HepG2 (cell line): ENCODE results near the gene ACAP3. TPM values are rescaled to one million over a fixed set of nuclear protein-coding genes. Genes with fewer than 3 reads are reported as not detected.
A peak's percentile ranks its signal among the peaks of the same experiment; 100 is the strongest.

Experiments
- ATAC-seq: fragments of 200-7000 bp; cut with Tn5 transposase; 3 replicates; pipeline ENCODE4 v1.9.1; 2020; ENCODE audit warnings: mild to moderate bottlenecking, moderate library complexity
- BruUV-seq: library from RNA; stranded (reverse); fragments of 400-500 nt; replicated peaks from 2 replicates; lab custom pipeline; 2021; lab: Mats Ljungman, UMichigan
- CTCF ChIA-PET: fragments of 300-600 bp; formaldehyde crosslinking; extraction: SDS; loops from one replicate; lab custom pipeline; 2021; ENCODE audit warnings: low total read pairs, inconsistent platforms, low intra/inter-chr PET ratio; lab: Yijun Ruan, JAX
- POLR2A ChIA-PET: fragments of 350-600 bp; sonication (Branson Sonifier 250); formaldehyde crosslinking; loops from one replicate; lab custom pipeline; 2020; ENCODE audit warnings: antibody characterized with exemption, inconsistent platforms; lab: Yijun Ruan, JAX
- DNase-seq: peaks from one replicate; pipeline ENCODE4 v3.0.0-alpha.2; 2015; ENCODE audit warnings: low spot score
- FAIRE-seq: peaks from 3 replicates; lab custom pipeline; 2011; peaks lifted over from hg19 to GRCh38; lab: Jason Lieb, UNC
- H2AFZ ChIP-seq: one replicate; pipeline ENCODE4 v1.6.1; 2011; ENCODE audit warnings: low read length, inconsistent platforms
- H3K27ac ChIP-seq: fragments of 300-600 bp; 3 replicates; pipeline ENCODE4 v1.8.0; 2011; ENCODE audit warnings: mixed run types, mild to moderate bottlenecking, mixed read lengths, low read length, inconsistent platforms; ENCODE audit not compliant: insufficient read depth; ENCODE audit errors: extremely low read length
- H3K27me3 ChIP-seq, 2 experiments: fragments of 200-600 bp in 1 of 2; 2 replicates in 1 of 2; 3 replicates in 1 of 2; pipeline versions ENCODE4 v1.6.0 to v1.8.0; 2011; ENCODE audit warnings: low read length in 2 of 2, mild to moderate bottlenecking in 2 of 2, moderate library complexity in 2 of 2, inconsistent platforms in 1 of 2; ENCODE audit not compliant: insufficient read depth in 2 of 2, control insufficient read depth in 1 of 2
- H3K36me3 ChIP-seq, 2 experiments: fragments of 200-600 bp in 1 of 2; replicated peaks in 1 of 2; 2 replicates in 1 of 2; 3 replicates in 1 of 2; pipeline versions ENCODE4 v1.5.1 to v1.8.0; 2011; ENCODE audit warnings: low read length in 2 of 2, inconsistent platforms in 1 of 2; ENCODE audit not compliant: insufficient read depth in 2 of 2, control insufficient read depth in 1 of 2
- H3K4me1 ChIP-seq: 2 replicates; pipeline ENCODE4 v1.5.1; 2012; ENCODE audit warnings: low read length, inconsistent platforms; ENCODE audit not compliant: insufficient read depth
- H3K4me2 ChIP-seq: 2 replicates; pipeline ENCODE4 v1.6.0; 2011; ENCODE audit warnings: low read depth, low read length, inconsistent platforms
- H3K4me3 ChIP-seq, 3 experiments: fragments of 200-600 bp in 1 of 3; sonication (generic), shearing (Covaris generic) in 1 of 3; replicated peaks in 1 of 3; 2 replicates each; pipeline ENCODE4 v1.5.1; 2011 to 2016; ENCODE audit warnings: low read length in 3 of 3, inconsistent platforms in 2 of 3, low read depth in 2 of 3, mild to moderate bottlenecking in 2 of 3, control low read depth in 1 of 3, mixed read lengths in 1 of 3; ENCODE audit not compliant: insufficient read depth in 1 of 3
- H3K79me2 ChIP-seq: one replicate; pipeline ENCODE4 v1.6.1; 2011; ENCODE audit warnings: low read length, inconsistent platforms; ENCODE audit not compliant: insufficient read depth
- H3K9ac ChIP-seq: 2 replicates; pipeline ENCODE4 v1.6.0; 2011; ENCODE audit warnings: mild to moderate bottlenecking, low read depth, low read length, inconsistent platforms; ENCODE audit not compliant: insufficient read depth
- H3K9me3 ChIP-seq: 2 replicates; pipeline ENCODE4 v1.5.1; 2012; ENCODE audit warnings: mild to moderate bottlenecking, low read length
- H4K20me1 ChIP-seq: 2 replicates; pipeline ENCODE4 v1.6.0; 2011; ENCODE audit warnings: inconsistent platforms, mild to moderate bottlenecking, low read length, moderate library complexity; ENCODE audit not compliant: insufficient read depth
- CENPBD1 ChIP-seq: sonication (generic); formaldehyde crosslinking; IDR thresholded peaks from 2 replicates; pipeline ENCODE4 v1.8.0; 2022; ENCODE audit warnings: missing genetic modification reagents, low read depth, mild to moderate bottlenecking, borderline replicate concordance
- ELF1 ChIP-seq: sonication (generic); formaldehyde crosslinking; IDR thresholded peaks from 2 replicates; pipeline ENCODE4 v1.4.0; 2020; ENCODE audit warnings: missing genetic modification reagents
- IKZF1 ChIP-seq: fragments of 450-650 bp; IDR thresholded peaks from 2 replicates; pipeline ENCODE4 v1.7.1; 2016
- POLR2G ChIP-seq: fragments of 200-400 bp; formaldehyde crosslinking; IDR thresholded peaks from 2 replicates; pipeline ENCODE4 v1.6.1; 2018; ENCODE audit warnings: mild to moderate bottlenecking, low read depth, low read length, moderate library complexity
- ZNF543 ChIP-seq: sonication (generic); formaldehyde crosslinking; IDR thresholded peaks from 2 replicates; pipeline ENCODE4 v1.4.0; 2020; ENCODE audit warnings: mild to moderate bottlenecking, missing genetic modification reagents
- ZNF839 ChIP-seq: sonication (generic); formaldehyde crosslinking; IDR thresholded peaks from 2 replicates; pipeline ENCODE4 v1.4.0; 2020; ENCODE audit warnings: missing genetic modification reagents, mild to moderate bottlenecking, borderline replicate concordance
- ZNF850 ChIP-seq: sonication (generic); formaldehyde crosslinking; conservative IDR thresholded peaks from 2 replicates; pipeline ENCODE4 v1.9.0; 2021; ENCODE audit warnings: mild to moderate bottlenecking, missing genetic modification reagents
- whole genome bisulfite sequencing: methylation state at CpG from one replicate; pipeline ENCODE4 v1.1.6; 2017; ENCODE audit warnings: low lambda C conversion rate; 5-methylcytosine and 5-hydroxymethylcytosine counted together
- in situ Hi-C: cut with HindIII; loops from 2 replicates; pipeline ENCODE4 v1.10.0; 2017; ENCODE audit warnings: low pct_unique_long_range_greater_than_20kb; ENCODE audit not compliant: extremely low pct_ligation_motif_present
- intact Hi-C: fragments of 100-400 bp; cut with micrococcal nuclease; formaldehyde crosslinking; loops from one replicate; pipeline ENCODE4 v1.10.0; 2022; ENCODE audit not compliant: unreplicated experiment
- polyA plus RNA-seq, 8 experiments: library from polyadenylated mRNA; depleted of rRNA in 3 of 8; stranded (reverse) in 7 of 8; unstranded in 1 of 8; fragments of >200 nt; fragmentation: Illumina TruSeq in 4 of 8; extraction: Trizol in 4 of 8; gene quantifications; 2 replicates each; pipeline versions ENCODE4 v1.2.1 to v1.2.3, GENCODE V29; 2011 to 2016; ENCODE audit warnings: low read depth in 4 of 8, missing spikeins in 1 of 8, mixed read lengths in 1 of 8; ENCODE audit not compliant: insufficient read depth in 1 of 8
- total RNA-seq, 5 experiments: library from RNA; depleted of rRNA; stranded (reverse); fragments of >200 nt; fragmentation: Illumina TruSeq; extraction: Trizol; gene quantifications; 2 replicates each; pipeline ENCODE4 v1.2.3, GENCODE V29; 2016; ENCODE audit warnings: low read depth in 1 of 5
- TF ChIP-seq, protein P1 (sequence below): sonication (generic); formaldehyde crosslinking; IDR thresholded peaks from 2 replicates; pipeline ENCODE4 v1.5.0; 2020; ENCODE audit warnings: mild to moderate bottlenecking, missing genetic modification reagents, moderate library complexity
- TF ChIP-seq, protein P2 (sequence below): sonication (generic); formaldehyde crosslinking; IDR thresholded peaks from 2 replicates; pipeline ENCODE4 v1.4.0; 2020; ENCODE audit warnings: missing genetic modification reagents
- TF ChIP-seq, protein P3 (sequence below): sonication (generic); formaldehyde crosslinking; IDR thresholded peaks from 2 replicates; pipeline ENCODE4 v1.8.0; 2022; ENCODE audit warnings: mild to moderate bottlenecking, missing genetic modification reagents

The ACAP3 gene
- total and polyA plus RNA-seq, 2 of the 13 experiments (the other 11 are each of a cell fraction or from before 2014, with no cell fraction given) = 29.4 to 50.8 TPM

GRCh38 chr1:1310109-1310385, 2.3 kb upstream of the ACAP3 start:
- intact Hi-C loops = no loop called here
- TF ChIP-seq, protein P1, sequence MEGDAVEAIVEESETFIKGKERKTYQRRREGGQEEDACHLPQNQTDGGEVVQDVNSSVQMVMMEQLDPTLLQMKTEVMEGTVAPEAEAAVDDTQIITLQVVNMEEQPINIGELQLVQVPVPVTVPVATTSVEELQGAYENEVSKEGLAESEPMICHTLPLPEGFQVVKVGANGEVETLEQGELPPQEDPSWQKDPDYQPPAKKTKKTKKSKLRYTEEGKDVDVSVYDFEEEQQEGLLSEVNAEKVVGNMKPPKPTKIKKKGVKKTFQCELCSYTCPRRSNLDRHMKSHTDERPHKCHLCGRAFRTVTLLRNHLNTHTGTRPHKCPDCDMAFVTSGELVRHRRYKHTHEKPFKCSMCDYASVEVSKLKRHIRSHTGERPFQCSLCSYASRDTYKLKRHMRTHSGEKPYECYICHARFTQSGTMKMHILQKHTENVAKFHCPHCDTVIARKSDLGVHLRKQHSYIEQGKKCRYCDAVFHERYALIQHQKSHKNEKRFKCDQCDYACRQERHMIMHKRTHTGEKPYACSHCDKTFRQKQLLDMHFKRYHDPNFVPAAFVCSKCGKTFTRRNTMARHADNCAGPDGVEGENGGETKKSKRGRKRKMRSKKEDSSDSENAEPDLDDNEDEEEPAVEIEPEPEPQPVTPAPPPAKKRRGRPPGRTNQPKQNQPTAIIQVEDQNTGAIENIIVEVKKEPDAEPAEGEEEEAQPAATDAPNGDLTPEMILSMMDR (CRISPR knock-in tag) = peak; percentile 36
- no peak for TF ChIP-seq IKZF1
- TF ChIP-seq, all 625 proteins: peak for 1
- ATAC-seq (no peak), FAIRE-seq (no peak), DNase-seq (no peak)
- H3K9me3 ChIP-seq = no peaks in the 10 kb centered on the region
- POLR2A ChIA-PET = interaction anchor here (1.3 to 1.6 kb wide), 2 partner anchors 15 to 38 kb away, joined by 4 to 5 read pairs; no protein-coding TSS in a partner anchor
- no TSS peak for BruUV-seq
- H3K27me3 ChIP-seq = no peaks in the 10 kb centered on the region
- peaks cover 13% of the 10 kb centered on the region for H3K79me2 ChIP-seq
- peak overlapping the region; percentile 86; the same call in 1 of the 2 replicates for H3K9ac ChIP-seq
- H4K20me1 ChIP-seq = no peaks in the 10 kb centered on the region; the same call in 1 of the 2 replicates
- H2AFZ ChIP-seq = no peak overlapping the region
- 20% methylated on average over 1 of the region's 3 CpGs for whole genome bisulfite sequencing
- peak overlapping the region; percentile 19 for H3K27ac ChIP-seq
- no peak overlapping the region; the same call in 1 of the 2 replicates for H3K4me2 ChIP-seq
- peaks cover 30% of the 10 kb centered on the region for H3K4me1 ChIP-seq
- peak overlapping the region in 1 of 3 experiments; percentile 91; a peak in 1 of 6 replicates for H3K4me3 ChIP-seq
- peaks cover 14 to 42% of the 10 kb centered on the region in 2 experiments; a peak in 4 of 5 replicates for H3K36me3 ChIP-seq
- CTCF ChIA-PET = no interaction called here
- in situ Hi-C loops = no loop called here

GRCh38 chr1:1309251-1310108, 1.8 kb upstream of the ACAP3 start:
- no peak overlapping the region for H2AFZ ChIP-seq
- in situ Hi-C loops = no loop called here
- CTCF ChIA-PET = no interaction called here
- ATAC-seq (no peak), FAIRE-seq (no peak), DNase-seq (no peak)
- peak overlapping the region; percentile 86 for H3K9ac ChIP-seq
- peaks cover 36% of the 10 kb centered on the region for H3K4me1 ChIP-seq
- POLR2A ChIA-PET = interaction anchor here (1.3 to 1.6 kb wide), 2 partner anchors 16 to 38 kb away, joined by 4 to 5 read pairs; no protein-coding TSS in a partner anchor
- H3K4me2 ChIP-seq = peak overlapping the region; percentile 88
- H3K36me3 ChIP-seq = peaks cover 13 to 36% of the 10 kb centered on the region in 2 experiments; a peak in 3 of 5 replicates
- BruUV-seq = no TSS peak
- H3K9me3 ChIP-seq = no peaks in the 10 kb centered on the region
- peak overlapping the region; percentile 73 for H3K27ac ChIP-seq
- peaks cover 13% of the 10 kb centered on the region for H3K79me2 ChIP-seq
- 94% methylated on average over 13 of the region's 57 CpGs for WGBS
- peak overlapping the region; percentile 75 to 91 (median 90) for H3K4me3 ChIP-seq
- intact Hi-C loops = no loop called here
- H3K27me3 ChIP-seq = no peaks in the 10 kb centered on the region
- H4K20me1 ChIP-seq = no peaks in the 10 kb centered on the region; the same call in 1 of the 2 replicates
- peak; percentile 19; the same call in 1 of the 2 replicates for TF ChIP-seq ELF1 (CRISPR knock-in tag)
- no peak for TF ChIP-seq CENPBD1 (CRISPR knock-in tag)
- peak; percentile 31; the same call in 1 of the 2 replicates for TF ChIP-seq ZNF839 (CRISPR knock-in tag)
- 0 out of 2 replicates have a peak, but pooled peaks have one; percentile 6 for TF ChIP-seq ZNF850 (CRISPR knock-in tag)
- TF ChIP-seq POLR2G = peak; percentile 41
- TF ChIP-seq ZNF543 (CRISPR knock-in tag) = no peak
- TF ChIP-seq, protein P2, sequence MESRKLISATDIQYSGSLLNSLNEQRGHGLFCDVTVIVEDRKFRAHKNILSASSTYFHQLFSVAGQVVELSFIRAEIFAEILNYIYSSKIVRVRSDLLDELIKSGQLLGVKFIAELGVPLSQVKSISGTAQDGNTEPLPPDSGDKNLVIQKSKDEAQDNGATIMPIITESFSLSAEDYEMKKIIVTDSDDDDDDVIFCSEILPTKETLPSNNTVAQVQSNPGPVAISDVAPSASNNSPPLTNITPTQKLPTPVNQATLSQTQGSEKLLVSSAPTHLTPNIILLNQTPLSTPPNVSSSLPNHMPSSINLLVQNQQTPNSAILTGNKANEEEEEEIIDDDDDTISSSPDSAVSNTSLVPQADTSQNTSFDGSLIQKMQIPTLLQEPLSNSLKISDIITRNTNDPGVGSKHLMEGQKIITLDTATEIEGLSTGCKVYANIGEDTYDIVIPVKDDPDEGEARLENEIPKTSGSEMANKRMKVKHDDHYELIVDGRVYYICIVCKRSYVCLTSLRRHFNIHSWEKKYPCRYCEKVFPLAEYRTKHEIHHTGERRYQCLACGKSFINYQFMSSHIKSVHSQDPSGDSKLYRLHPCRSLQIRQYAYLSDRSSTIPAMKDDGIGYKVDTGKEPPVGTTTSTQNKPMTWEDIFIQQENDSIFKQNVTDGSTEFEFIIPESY (CRISPR knock-in tag) = peak; percentile 49; the same call in 1 of the 2 replicates
- TF ChIP-seq, protein P3, sequence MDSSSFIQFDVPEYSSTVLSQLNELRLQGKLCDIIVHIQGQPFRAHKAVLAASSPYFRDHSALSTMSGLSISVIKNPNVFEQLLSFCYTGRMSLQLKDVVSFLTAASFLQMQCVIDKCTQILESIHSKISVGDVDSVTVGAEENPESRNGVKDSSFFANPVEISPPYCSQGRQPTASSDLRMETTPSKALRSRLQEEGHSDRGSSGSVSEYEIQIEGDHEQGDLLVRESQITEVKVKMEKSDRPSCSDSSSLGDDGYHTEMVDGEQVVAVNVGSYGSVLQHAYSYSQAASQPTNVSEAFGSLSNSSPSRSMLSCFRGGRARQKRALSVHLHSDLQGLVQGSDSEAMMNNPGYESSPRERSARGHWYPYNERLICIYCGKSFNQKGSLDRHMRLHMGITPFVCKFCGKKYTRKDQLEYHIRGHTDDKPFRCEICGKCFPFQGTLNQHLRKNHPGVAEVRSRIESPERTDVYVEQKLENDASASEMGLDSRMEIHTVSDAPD (CRISPR knock-in tag) = no peak
